BE2C (cell line): ENCODE results near the gene TRIO.

ENCODE experiments used
- DNase-seq: peaks from one replicate; pipeline ENCODE4 v3.0.0-alpha.2; 2020
- H3K27me3 ChIP-seq: fragments of 250-450 bp; sonication (Bioruptor Pico); 2 replicates; pipeline ENCODE4 v1.5.1; 2020; ENCODE audit warnings: mild to moderate bottlenecking
- H3K36me3 ChIP-seq: fragments of 250-450 bp; sonication (Bioruptor Pico); 2 replicates; pipeline ENCODE4 v1.5.1; 2020; ENCODE audit warnings: mild to moderate bottlenecking
- H3K4me1 ChIP-seq: fragments of 250-450 bp; sonication (Bioruptor Pico); 2 replicates; pipeline ENCODE4 v1.5.1; 2020
- H3K4me3 ChIP-seq: 2 replicates; pipeline ENCODE4 v1.5.1; 2011; ENCODE audit warnings: low read depth, low read length
- H3K9me3 ChIP-seq: fragments of 250-450 bp; sonication (Bioruptor Pico); 2 replicates; pipeline ENCODE4 v1.5.1; 2020
- TF ChIP-seq, protein P1 (sequence below): IDR thresholded peaks from 2 replicates; pipeline ENCODE4 v1.5.1; 2012; ENCODE audit warnings: mild to moderate bottlenecking, low read depth, low read length

Gene TRIO

DNA sequence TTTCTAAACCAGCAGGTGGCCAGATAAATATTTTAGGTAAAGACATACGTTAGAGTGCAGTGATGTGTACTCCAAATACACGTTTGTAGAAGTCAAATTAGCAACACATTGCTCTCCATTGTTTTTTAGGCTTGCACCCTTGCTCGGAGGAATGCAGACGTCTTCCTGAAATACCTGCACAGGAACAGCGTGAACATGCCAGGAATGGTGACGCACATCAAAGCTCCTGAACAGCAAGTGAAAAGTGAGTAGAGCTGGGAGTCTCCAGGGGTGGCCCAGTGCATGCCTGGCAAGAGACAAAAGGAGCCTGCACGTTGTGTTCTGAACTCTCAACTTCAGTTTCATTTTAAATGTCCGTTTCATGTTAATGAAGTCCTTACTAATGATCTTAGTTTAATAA is 231.0 kb downstream of the TRIO start:
- TF ChIP-seq, protein P1, sequence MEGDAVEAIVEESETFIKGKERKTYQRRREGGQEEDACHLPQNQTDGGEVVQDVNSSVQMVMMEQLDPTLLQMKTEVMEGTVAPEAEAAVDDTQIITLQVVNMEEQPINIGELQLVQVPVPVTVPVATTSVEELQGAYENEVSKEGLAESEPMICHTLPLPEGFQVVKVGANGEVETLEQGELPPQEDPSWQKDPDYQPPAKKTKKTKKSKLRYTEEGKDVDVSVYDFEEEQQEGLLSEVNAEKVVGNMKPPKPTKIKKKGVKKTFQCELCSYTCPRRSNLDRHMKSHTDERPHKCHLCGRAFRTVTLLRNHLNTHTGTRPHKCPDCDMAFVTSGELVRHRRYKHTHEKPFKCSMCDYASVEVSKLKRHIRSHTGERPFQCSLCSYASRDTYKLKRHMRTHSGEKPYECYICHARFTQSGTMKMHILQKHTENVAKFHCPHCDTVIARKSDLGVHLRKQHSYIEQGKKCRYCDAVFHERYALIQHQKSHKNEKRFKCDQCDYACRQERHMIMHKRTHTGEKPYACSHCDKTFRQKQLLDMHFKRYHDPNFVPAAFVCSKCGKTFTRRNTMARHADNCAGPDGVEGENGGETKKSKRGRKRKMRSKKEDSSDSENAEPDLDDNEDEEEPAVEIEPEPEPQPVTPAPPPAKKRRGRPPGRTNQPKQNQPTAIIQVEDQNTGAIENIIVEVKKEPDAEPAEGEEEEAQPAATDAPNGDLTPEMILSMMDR: no peak
- peaks cover 2% of the 10 kb centered on the region; the same call in 1 of the 2 replicates for H3K4me1 ChIP-seq
- H3K27me3 ChIP-seq: no peaks in the 10 kb centered on the region
- DNase-seq: no peak
- H3K9me3 ChIP-seq: no peaks in the 10 kb centered on the region
- peaks cover 51% of the 10 kb centered on the region for H3K36me3 ChIP-seq
- H3K4me3 ChIP-seq: no peak overlapping the region

DNA sequence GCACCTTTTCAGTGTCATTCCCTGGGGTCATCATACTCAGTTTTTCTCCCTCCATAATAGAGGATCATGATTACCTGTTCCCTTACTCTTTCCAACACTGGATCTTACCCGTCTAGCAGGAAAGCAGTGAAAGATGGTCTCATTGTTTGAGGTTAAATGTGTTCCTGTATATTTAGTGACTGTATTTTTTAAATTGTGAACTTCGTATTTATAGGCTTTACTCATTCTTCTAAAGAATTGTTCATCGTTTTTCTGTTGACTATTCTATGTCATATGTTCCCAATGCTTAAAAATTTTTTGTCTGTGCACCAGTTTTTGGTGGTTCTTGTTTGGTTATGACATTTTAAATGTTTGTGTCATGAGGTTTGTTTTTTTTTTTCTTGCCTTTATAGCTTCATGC is 233.6 kb downstream of the TRIO start:
- Histone ChIP-seq H3K27me3 (no peaks in the 10 kb centered on the region), H3K36me3 (peaks cover 60% of the 10 kb centered on the region), H3K4me3 (no peak overlapping the region), H3K9me3 (no peaks in the 10 kb centered on the region), H3K4me1 (peaks cover 2% of the 10 kb centered on the region; the same call in 1 of the 2 replicates)
- DNase-seq: no peak
- TF ChIP-seq, protein P1: no peak

DNA sequence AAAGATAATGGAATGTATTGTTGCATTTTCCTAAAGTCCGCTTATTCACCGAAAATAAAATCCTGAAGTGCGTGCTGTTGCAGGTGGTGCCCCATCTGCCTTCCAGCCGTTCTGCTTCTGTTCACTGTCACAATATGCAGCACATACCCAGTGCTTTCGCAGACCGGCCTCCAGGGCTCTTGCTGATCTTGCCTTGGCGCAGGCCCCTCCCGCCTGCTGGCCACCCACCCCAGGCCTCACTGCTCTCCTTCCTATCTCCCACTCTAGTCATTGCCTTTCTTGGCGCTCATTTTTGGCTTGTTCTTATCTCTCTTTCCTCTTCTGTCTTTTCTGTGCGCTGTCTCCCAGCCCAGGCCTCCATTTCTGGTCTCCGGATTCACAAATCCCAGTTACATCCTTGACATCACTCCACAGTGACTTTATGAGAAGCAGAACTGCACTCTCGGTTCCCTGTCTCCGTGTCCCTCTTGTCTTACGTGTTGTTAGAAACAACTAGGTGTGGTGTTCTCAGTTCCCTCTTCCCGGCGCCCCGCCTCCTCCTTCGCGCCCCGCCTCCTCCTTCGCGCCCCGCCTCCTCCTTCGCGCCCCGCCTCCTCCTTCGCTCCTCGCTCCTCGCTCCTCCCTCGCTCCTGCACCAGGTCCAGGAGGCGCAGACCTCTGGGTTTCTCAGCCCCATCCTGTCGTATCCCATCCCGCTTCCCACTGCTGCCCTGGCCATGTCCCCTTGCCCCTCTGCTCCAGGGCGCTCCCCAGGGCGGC is 236.8 kb downstream of the TRIO start:
- TF ChIP-seq, protein P1: no peak
- peaks cover 48% of the 10 kb centered on the region for H3K36me3 ChIP-seq
- no peak for DNase-seq
- no peaks in the 10 kb centered on the region for H3K27me3 ChIP-seq
- peaks cover 2% of the 10 kb centered on the region; the same call in 1 of the 2 replicates for H3K4me1 ChIP-seq
- no peak overlapping the region for H3K4me3 ChIP-seq
- H3K9me3 ChIP-seq: no peaks in the 10 kb centered on the region

DNA sequence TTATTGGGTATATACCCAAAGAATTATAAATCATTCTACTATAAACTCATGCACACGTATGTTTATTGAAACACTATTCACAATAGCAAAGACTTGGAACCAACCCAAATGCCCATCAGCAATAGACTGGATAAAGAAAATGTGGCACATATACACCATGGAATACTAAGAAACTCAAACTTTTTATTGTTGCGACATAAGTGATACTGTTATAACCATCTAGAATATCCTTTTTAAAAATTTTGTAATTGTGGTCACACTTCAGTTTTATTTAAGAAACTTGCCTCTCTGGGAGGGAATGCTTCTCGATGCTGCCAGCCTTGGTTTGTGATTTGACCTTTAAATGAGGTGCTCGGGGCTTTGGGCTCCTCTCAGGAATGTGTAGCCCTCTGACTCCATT is 237.6 kb downstream of the TRIO start:
- peaks cover 48% of the 10 kb centered on the region for H3K36me3 ChIP-seq
- TF ChIP-seq, protein P1: no peak
- no peak for DNase-seq

DNA sequence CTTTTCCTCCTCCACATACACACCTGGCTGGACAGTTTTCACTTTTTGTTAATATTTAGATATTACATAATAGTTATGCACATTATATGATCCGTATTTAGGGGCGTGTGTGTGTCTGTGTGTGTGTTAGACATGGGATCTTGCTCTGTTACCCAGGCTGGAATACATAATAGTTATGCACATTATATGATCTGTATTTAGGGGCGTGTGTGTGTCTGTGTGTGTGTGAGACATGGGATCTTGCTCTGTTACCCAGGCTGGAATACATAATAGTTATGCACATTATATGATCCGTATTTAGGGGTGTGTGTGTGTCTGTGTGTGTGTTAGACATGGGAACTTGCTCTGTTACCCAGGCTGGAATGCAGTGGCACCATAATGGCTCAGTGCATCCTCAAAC is 239.5 kb downstream of the TRIO start:
- Histone ChIP-seq H3K27me3 (no peaks in the 10 kb centered on the region), H3K4me3 (no peak overlapping the region), H3K4me1 (no peaks in the 10 kb centered on the region; the same call in 1 of the 2 replicates), H3K9me3 (no peaks in the 10 kb centered on the region), H3K36me3 (peaks cover 41% of the 10 kb centered on the region)
- no peak for DNase-seq
- TF ChIP-seq, protein P1: no peak

More for the DNA sequence above, 237.6 kb downstream of the TRIO start:
- no peak overlapping the region for H3K4me3 ChIP-seq
- no peaks in the 10 kb centered on the region for H3K27me3 ChIP-seq
- H3K4me1 ChIP-seq: no peaks in the 10 kb centered on the region
- no peaks in the 10 kb centered on the region for H3K9me3 ChIP-seq

DNA sequence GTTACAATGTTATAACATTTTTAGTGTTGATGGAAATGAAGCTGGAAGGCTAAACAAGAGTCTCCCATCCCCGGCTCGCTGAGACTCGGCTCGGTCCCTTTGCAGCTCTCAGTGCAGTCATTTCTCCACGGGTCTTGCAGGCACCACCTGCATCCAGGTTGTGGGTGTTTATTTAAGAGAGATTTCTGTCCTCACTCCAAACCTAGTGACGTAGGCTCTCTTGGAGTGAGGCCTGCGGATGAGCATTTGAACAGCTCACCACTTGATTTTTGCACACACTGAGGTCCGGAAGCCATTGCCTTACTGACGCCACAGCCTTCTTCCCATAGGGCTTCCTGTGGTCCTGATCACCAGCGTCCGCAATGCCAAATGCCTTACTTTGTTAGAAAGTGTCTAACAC is 240.8 kb downstream of the TRIO start:
- Histone ChIP-seq H3K4me1 (no peaks in the 10 kb centered on the region; the same call in 1 of the 2 replicates), H3K27me3 (no peaks in the 10 kb centered on the region), H3K9me3 (no peaks in the 10 kb centered on the region), H3K36me3 (peaks cover 38% of the 10 kb centered on the region), H3K4me3 (no peak overlapping the region)
- TF ChIP-seq, protein P1: no peak
- DNase-seq: no peak
